OCI-LY1 (cell line): ENCODE results near the gene TBC1D2B.
A peak's percentile ranks its signal among the peaks of the same experiment; 100 is the strongest.

Experiments
- H2AFZ ChIP-seq: fragments of 200-600 bp; sonication (generic), shearing (Covaris generic); 2 replicates; pipeline ENCODE4 v1.6.0; 2014; ENCODE audit warnings: antibody characterized with exemption, mild to moderate bottlenecking, low read length
- H3F3A ChIP-seq: fragments of 200-600 bp; sonication (generic), shearing (Covaris generic); 2 replicates; pipeline ENCODE4 v1.6.0; 2014; ENCODE audit warnings: mild to moderate bottlenecking, antibody characterized with exemption, low read length, moderate library complexity; ENCODE audit not compliant: insufficient read depth
- H3K27ac ChIP-seq: fragments of 200-600 bp; sonication (generic); 2 replicates; pipeline ENCODE4 v1.5.1; 2014; ENCODE audit warnings: low read length, mixed run types, mild to moderate bottlenecking, low read depth; ENCODE audit not compliant: poor library complexity, severe bottlenecking
- H3K27me3 ChIP-seq: fragments of 200-600 bp; sonication (generic); 2 replicates; pipeline ENCODE4 v1.6.0; 2014; ENCODE audit warnings: antibody characterized with exemption, mild to moderate bottlenecking, low read length, moderate library complexity; ENCODE audit not compliant: insufficient read depth
- H3K36me3 ChIP-seq: fragments of 200-600 bp; sonication (generic); 2 replicates; pipeline ENCODE4 v1.6.1; 2014; ENCODE audit warnings: mild to moderate bottlenecking, antibody characterized with exemption, low read length, moderate library complexity, mixed read lengths; ENCODE audit not compliant: insufficient read depth
- H3K4me1 ChIP-seq: fragments of 200-600 bp; sonication (generic); 2 replicates; pipeline ENCODE4 v1.5.1; 2014; ENCODE audit warnings: mild to moderate bottlenecking, low read length, moderate library complexity; ENCODE audit not compliant: insufficient read depth, severe bottlenecking
- H3K4me2 ChIP-seq: fragments of 200-600 bp; sonication (generic), shearing (Covaris generic); 2 replicates; pipeline ENCODE4 v1.6.1; 2014; ENCODE audit warnings: low read length
- H3K4me3 ChIP-seq: fragments of 200-600 bp; sonication (generic); 2 replicates; pipeline ENCODE4 v1.5.1; 2014; ENCODE audit warnings: low read length, low read depth, mild to moderate bottlenecking, mixed read lengths; ENCODE audit not compliant: poor library complexity, severe bottlenecking
- H3K79me2 ChIP-seq: fragments of 200-600 bp; shearing (Covaris generic); 2 replicates; pipeline ENCODE4 v1.6.1; 2016; ENCODE audit warnings: mixed run types, low read length, mixed read lengths; ENCODE audit not compliant: insufficient read depth
- H3K9ac ChIP-seq: fragments of 200-600 bp; sonication (generic), shearing (Covaris generic); 2 replicates; pipeline ENCODE4 v1.6.1; 2014; ENCODE audit warnings: mild to moderate bottlenecking, low read length, mixed read lengths
- H3K9me2 ChIP-seq: fragments of 200-600 bp; sonication (generic), shearing (Covaris generic); 2 replicates; pipeline ENCODE4 v1.6.1; 2014; ENCODE audit warnings: low read depth, mild to moderate bottlenecking, low read length, mixed read lengths
- H3K9me3 ChIP-seq: fragments of 200-600 bp; shearing (Covaris generic); 2 replicates; pipeline ENCODE4 v1.6.1; 2014; ENCODE audit warnings: low read length, mixed read lengths
- H4K20me1 ChIP-seq: fragments of 200-600 bp; sonication (generic), shearing (Covaris generic); 2 replicates; pipeline ENCODE4 v1.6.0; 2016; ENCODE audit warnings: mild to moderate bottlenecking, low read length; ENCODE audit not compliant: insufficient read depth
- CTCF ChIP-seq: fragments of 200-600 bp; sonication (generic), shearing (Covaris generic); IDR thresholded peaks from 2 replicates; pipeline ENCODE4 v1.5.1; 2017; ENCODE audit warnings: mild to moderate bottlenecking, antibody characterized with exemption, low read length, moderate library complexity, mixed read lengths
- EZH2 ChIP-seq: fragments of 200-600 bp; sonication (generic), shearing (Covaris generic); IDR thresholded peaks from 2 replicates; pipeline ENCODE4 v1.8.0; 2017; ENCODE audit warnings: borderline replicate concordance, mixed run types, mild to moderate bottlenecking, antibody characterized with exemption, low read length, moderate library complexity, mixed read lengths

The TBC1D2B gene

GRCh38 chr15:78087951-78088772, 10.7 kb upstream of the TBC1D2B start:
- Histone ChIP-seq H3K4me3 (no peak overlapping the region), H3K9ac (no peak overlapping the region), H3K79me2 (no peaks in the 10 kb centered on the region), H3K9me3 (no peaks in the 10 kb centered on the region), H3K9me2 (no peaks in the 10 kb centered on the region), H3K4me2 (no peak overlapping the region), H3F3A (no peaks in the 10 kb centered on the region), H3K4me1 (peaks cover 13% of the 10 kb centered on the region), H3K27me3 (no peaks in the 10 kb centered on the region; the same call in 1 of the 2 replicates), H3K36me3 (no peaks in the 10 kb centered on the region), H3K27ac (no peak overlapping the region), H4K20me1 (no peaks in the 10 kb centered on the region), H2AFZ (no peak overlapping the region)
- no peak for TF ChIP-seq EZH2
- TF ChIP-seq CTCF: no peak

- no peak overlapping the region for H3K4me2 ChIP-seq
- H3K9me3 ChIP-seq: no peaks in the 10 kb centered on the region
- H3K27me3 ChIP-seq: no peaks in the 10 kb centered on the region
- no peaks in the 10 kb centered on the region for H3K79me2 ChIP-seq
- H3K4me3 ChIP-seq: no peak overlapping the region
- no peak overlapping the region for H3K9ac ChIP-seq
- H3K36me3 ChIP-seq: no peaks in the 10 kb centered on the region
- H3K9me2 ChIP-seq: no peaks in the 10 kb centered on the region
- no peaks in the 10 kb centered on the region for H4K20me1 ChIP-seq
- no peak overlapping the region for H2AFZ ChIP-seq
- no peak overlapping the region for H3K27ac ChIP-seq
- H3F3A ChIP-seq: no peaks in the 10 kb centered on the region
- no peak for TF ChIP-seq CTCF
- TF ChIP-seq EZH2: no peak
- peaks cover 13% of the 10 kb centered on the region for H3K4me1 ChIP-seq
These were observed 8.4 kb upstream of the TBC1D2B start for GRCh38 chr15:78085928-78086327.

GRCh38 chr15:78084449-78084750, 6.9 kb upstream of the TBC1D2B start:
- Histone ChIP-seq H3K27ac (peak overlapping the region; percentile 41), H3K9me3 (no peaks in the 10 kb centered on the region), H3K36me3 (no peaks in the 10 kb centered on the region), H2AFZ (no peak overlapping the region), H3K9me2 (no peaks in the 10 kb centered on the region), H3K9ac (no peak overlapping the region), H3K4me2 (peak overlapping the region; percentile 24; the same call in 1 of the 2 replicates), H3K79me2 (no peaks in the 10 kb centered on the region), H3K4me3 (no peak overlapping the region), H3K27me3 (no peaks in the 10 kb centered on the region), H3F3A (no peaks in the 10 kb centered on the region), H4K20me1 (no peaks in the 10 kb centered on the region), H3K4me1 (peaks cover 13% of the 10 kb centered on the region)
- TF ChIP-seq EZH2 (no peak), CTCF (no peak)
